Measurements from ENCODE around the gene GABRG3.

GRCh38 chr15:26941489-26941888, 29.5 kb upstream of the GABRG3 start:
- TF ChIP-seq POLR2A (IDR thresholded peaks at IDR 0.05) (no peak), CTCF (IDR thresholded peaks at IDR 0.05) (no peak)
